Gastrocnemius medialis (tissue), 4 donors: ENCODE measurements around the gene PAIP2.

Experiments used
- POLR2A ChIP-seq, 2 donors: fragments of 450-650 bp; IDR thresholded peaks; one replicate each; pipeline ENCODE4 v1.6.1; 2017; ENCODE audit warnings: antibody characterized with exemption in 2 of 2, mild to moderate bottlenecking in 2 of 2, moderate library complexity in 2 of 2
- TF ChIP-seq, protein P1 (sequence below), 5 experiments: fragments of 450-650 bp in 3 of 5; fragments of 200-600 bp in 2 of 5; sonication (generic) in 2 of 5; IDR thresholded peaks in 4 of 5; conservative IDR thresholded peaks in 1 of 5; 1 replicate in 4 of 5; 2 replicates in 1 of 5; pipeline ENCODE4 v1.5.1; 2016 to 2019; ENCODE audit warnings: antibody characterized with exemption in 5 of 5, mild to moderate bottlenecking in 3 of 5, moderate library complexity in 3 of 5

- no peak for TF ChIP-seq POLR2A (IDR thresholded peaks at IDR 0.05)
- TF ChIP-seq, protein P1, sequence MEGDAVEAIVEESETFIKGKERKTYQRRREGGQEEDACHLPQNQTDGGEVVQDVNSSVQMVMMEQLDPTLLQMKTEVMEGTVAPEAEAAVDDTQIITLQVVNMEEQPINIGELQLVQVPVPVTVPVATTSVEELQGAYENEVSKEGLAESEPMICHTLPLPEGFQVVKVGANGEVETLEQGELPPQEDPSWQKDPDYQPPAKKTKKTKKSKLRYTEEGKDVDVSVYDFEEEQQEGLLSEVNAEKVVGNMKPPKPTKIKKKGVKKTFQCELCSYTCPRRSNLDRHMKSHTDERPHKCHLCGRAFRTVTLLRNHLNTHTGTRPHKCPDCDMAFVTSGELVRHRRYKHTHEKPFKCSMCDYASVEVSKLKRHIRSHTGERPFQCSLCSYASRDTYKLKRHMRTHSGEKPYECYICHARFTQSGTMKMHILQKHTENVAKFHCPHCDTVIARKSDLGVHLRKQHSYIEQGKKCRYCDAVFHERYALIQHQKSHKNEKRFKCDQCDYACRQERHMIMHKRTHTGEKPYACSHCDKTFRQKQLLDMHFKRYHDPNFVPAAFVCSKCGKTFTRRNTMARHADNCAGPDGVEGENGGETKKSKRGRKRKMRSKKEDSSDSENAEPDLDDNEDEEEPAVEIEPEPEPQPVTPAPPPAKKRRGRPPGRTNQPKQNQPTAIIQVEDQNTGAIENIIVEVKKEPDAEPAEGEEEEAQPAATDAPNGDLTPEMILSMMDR (IDR thresholded peaks at IDR 0.05 in 4 of 5, conservative IDR thresholded peaks at IDR 0.05 in 1 of 5): no peak
Observed at GRCh38 chr5:139314276-139314675, 27.4 kb upstream of the PAIP2 start.
